ENCODE measurements around the gene AGPAT4. TPM values are rescaled to one million over a fixed set of nuclear protein-coding genes. Genes with fewer than 3 reads are reported as not detected.

Gene AGPAT4
- total RNA-seq, 3 donors from 2014 or later: 6.5 to 12.3 (median 7.3) TPM

- DNase-seq (no peak), ATAC-seq (no peak)
- TF ChIP-seq CTCF (IDR thresholded peaks at IDR 0.05): no peak
- Histone ChIP-seq H3K4me3 (no peak overlapping the region), H3K36me3 (ENCODE audit: low read depth) (no peaks in the 10 kb centered on the region), H3K4me1 (ENCODE audit: low read depth) (no peaks in the 10 kb centered on the region), H3K9me3 (no peaks in the 10 kb centered on the region)
- intact Hi-C loops (cut with DNase I, micrococcal nuclease): no loop called here
Measured at GRCh38 chr6:161166176-161166575, 107.7 kb downstream of the AGPAT4 start.

GRCh38 chr6:161164182-161164625 lies 109.7 kb downstream of the AGPAT4 start:
- no peak overlapping the region for H3K4me3 ChIP-seq
- DNase-seq: no peak
- intact Hi-C loops (cut with DNase I, micrococcal nuclease): no loop called here
- TF ChIP-seq CTCF (IDR thresholded peaks at IDR 0.05): no peak
- no peaks in the 10 kb centered on the region for H3K36me3 ChIP-seq (ENCODE audit: low read depth)
- no peaks in the 10 kb centered on the region for H3K4me1 ChIP-seq (ENCODE audit: low read depth)
- H3K9me3 ChIP-seq: no peaks in the 10 kb centered on the region
- ATAC-seq: no peak

GRCh38 chr6:161163466-161164181 lies 110.2 kb downstream of the AGPAT4 start:
- Histone ChIP-seq H3K4me3 (no peak overlapping the region), H3K9me3 (no peaks in the 10 kb centered on the region), H3K4me1 (ENCODE audit: low read depth) (no peaks in the 10 kb centered on the region), H3K36me3 (ENCODE audit: low read depth) (no peaks in the 10 kb centered on the region)
- intact Hi-C loops (cut with DNase I, micrococcal nuclease): no loop called here
- ATAC-seq (no peak), DNase-seq (no peak)
- no peak for TF ChIP-seq CTCF (IDR thresholded peaks at IDR 0.05)

GRCh38 chr6:161162722-161163121 lies 111.1 kb downstream of the AGPAT4 start:
- Histone ChIP-seq H3K4me3 (no peak overlapping the region), H3K4me1 (ENCODE audit: low read depth) (no peaks in the 10 kb centered on the region), H3K36me3 (ENCODE audit: low read depth) (no peaks in the 10 kb centered on the region), H3K9me3 (no peaks in the 10 kb centered on the region)
- intact Hi-C loops (cut with DNase I, micrococcal nuclease): no loop called here
- ATAC-seq (no peak), DNase-seq (no peak)
- no peak for TF ChIP-seq CTCF (IDR thresholded peaks at IDR 0.05)

- DNase-seq: no peak
Measured at GRCh38 chr6:161161889-161162624, 111.8 kb downstream of the AGPAT4 start.

More at GRCh38 chr6:161161889-161162624, 111.8 kb downstream of the AGPAT4 start:
- Histone ChIP-seq H3K4me3 (no peak overlapping the region), H3K36me3 (ENCODE audit: low read depth) (no peaks in the 10 kb centered on the region), H3K4me1 (ENCODE audit: low read depth) (no peaks in the 10 kb centered on the region), H3K9me3 (no peaks in the 10 kb centered on the region)
- intact Hi-C loops (cut with DNase I, micrococcal nuclease): no loop called here
- TF ChIP-seq CTCF (IDR thresholded peaks at IDR 0.05): no peak
- no peak for ATAC-seq
